NAMALWA (cell line): ENCODE results near the gene XDH.
A peak's percentile ranks its signal among the peaks of the same experiment; 100 is the strongest.

Experiments used
- DNase-seq: peaks from one replicate; pipeline ENCODE4 v3.0.0-alpha.2; 2015; ENCODE audit warnings: low spot score

The XDH gene

GRCh38 chr2:31402388-31402787 lies 12.2 kb downstream of the XDH start:
- no peak for DNase-seq

DNA sequence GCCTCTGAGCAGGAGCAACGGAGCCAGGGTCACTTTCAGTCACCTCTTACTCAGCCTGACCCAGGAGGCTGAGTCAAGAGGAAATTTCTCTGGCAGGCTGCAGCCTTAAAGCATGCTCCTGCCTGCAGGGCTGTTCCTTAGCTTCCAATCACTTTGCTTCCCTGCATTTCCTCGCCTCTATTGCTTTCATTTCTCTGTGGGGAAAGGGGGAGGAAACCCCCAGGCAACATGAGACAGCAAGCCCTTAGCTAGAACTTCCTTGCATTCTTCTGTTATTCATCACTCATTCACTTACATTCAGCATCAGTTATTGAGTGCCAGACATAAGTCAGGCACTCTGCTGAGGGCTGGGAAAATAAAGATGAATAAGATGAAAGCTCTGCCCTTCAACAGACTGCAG lies 13.0 kb downstream of the XDH start:
- no peak for DNase-seq

- DNase-seq: no peak
These were observed 15.7 kb downstream of the XDH start for GRCh38 chr2:31398881-31399280.

- DNase-seq: no peak
These were observed 17.4 kb downstream of the XDH start for GRCh38 chr2:31397094-31397493.

DNA sequence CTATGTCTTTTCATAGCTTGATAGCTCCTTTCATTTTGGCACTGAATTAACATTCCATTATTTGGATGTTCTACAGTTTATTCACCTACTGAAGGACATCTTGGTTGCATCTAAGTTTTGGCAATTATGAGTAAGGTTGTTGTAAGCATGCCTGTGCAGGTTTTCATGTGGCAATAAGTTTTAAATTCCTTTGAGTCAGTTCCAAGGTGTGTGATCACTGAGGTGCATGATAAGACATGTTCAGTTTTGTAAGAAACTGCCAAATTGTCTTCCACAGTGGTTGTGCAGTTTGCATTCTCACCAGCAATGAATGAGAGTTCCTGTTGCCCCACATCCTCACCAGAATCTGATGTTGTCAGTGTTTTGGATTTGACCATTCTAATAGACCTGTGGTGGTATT lies 24.2 kb downstream of the XDH start:
- no peak for DNase-seq

DNA sequence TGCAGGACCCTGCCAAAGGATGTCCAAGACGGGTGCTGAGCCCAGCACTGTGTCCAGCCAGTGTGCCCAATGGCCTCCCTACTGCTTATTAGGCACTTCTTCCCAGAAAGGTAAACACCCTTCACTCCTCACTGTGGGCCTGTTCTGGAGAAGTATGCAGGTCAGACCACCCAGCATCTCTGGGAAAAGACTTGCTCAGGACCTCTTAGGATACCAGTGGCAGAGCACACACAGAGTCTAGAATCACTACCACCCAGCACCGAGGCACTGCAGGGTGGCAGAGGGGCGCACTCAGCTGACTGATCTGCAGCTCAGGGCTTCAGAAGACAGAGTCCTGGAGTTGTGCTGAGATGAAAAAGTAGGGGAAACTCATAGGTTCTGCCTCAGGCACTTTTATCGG lies 25.8 kb downstream of the XDH start:
- no peak for DNase-seq

- DNase-seq: no peak
These were observed 26.7 kb downstream of the XDH start for GRCh38 chr2:31387850-31388249.

- DNase-seq: peak; percentile 13
These were observed 27.9 kb downstream of the XDH start for GRCh38 chr2:31386648-31387047.

DNA sequence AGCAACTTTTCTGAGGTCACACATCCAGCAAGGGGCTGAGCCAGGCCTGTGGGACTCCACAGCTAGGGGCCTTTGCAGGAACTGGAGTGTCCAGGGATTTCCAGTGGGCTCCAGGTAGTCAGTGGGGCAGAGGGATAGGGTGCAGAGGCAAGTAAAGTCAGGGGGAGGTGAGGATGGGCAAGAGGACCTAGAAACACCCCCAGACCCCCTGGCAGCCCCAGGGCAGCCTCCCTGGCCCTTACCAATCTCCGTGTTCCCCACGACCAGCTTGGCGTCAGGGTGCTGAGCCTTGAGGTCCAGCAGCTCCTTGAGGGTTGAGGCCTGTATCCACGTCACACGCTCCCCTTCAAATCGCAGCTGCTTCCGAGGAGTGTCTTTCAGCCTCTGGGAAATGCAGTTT lies 28.4 kb downstream of the XDH start:
- DNase-seq: no peak

DNA sequence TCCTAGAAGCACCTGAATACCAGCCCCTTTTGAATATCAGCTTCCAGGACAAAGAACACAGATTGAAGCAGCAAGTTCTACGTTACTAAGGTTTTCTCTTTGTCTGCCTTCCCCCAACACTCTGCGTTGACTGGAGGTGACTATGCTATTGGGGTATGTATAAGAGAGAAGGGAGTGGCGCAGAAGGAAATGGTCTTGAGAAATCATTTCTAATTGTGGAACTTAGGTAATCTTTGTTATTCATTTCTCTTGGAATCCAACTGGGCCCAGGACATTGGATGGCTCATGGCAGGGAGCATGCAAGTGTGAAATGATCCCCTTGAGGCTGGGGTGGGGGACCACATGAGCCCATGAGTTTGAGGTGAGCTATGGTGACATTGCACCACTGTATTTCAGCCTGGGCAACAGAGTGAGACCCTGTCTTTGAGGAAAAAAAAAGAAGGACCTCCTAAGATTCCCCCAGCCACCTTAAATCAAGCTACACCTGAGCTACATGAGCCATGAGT lies 29.7 kb downstream of the XDH start:
- no peak for DNase-seq

DNA sequence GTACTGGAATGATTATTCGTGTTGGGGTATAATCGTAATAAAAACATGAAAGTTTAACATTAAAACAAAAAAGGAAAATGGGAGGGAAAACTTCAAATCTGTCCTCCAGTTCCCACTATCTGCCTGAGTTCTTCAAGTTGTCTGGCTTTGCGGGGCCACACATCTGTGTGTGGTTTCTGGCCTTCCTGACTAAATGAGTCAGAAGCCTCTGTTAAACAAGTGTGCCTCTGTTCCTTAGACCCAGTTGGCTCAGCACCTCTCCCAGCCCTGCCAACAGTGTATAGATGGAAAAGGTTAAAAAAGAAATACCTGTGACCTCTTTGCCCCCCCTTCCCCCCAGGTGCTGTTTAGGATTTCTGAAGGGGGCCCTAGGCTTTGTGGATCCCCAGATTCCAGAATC lies 30.2 kb downstream of the XDH start:
- DNase-seq: no peak

DNA sequence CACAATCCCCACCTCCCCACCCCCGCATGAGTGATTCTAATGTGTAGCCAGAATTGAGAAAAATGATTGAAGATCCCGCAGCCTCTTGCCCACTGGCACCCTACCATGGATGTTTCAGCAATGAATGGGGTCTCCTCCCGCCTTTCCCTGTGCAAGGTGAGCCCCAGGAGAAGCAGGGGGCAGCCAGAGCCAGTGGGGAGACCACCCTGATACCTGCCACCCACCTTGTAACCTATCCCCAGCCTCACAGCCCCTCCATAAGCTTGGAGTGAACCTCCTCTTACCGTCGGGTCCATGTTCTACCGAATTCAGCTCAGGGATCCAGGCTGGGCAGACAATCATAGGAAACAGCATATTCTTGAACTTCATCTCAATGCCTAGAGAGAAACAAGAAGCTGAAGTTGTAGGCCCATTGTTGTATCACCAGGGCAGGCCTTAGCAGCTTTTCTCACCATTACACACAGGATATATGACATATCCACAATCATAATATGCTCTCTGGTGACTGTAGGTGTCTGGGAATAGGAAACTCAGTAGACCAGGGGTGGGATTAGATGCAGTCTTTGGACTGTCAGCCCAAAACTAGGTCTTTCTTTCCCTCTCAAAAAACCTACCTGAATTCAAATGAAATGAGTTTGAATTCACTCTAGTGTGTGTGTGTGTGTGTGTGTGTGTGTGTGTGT lies 30.9 kb downstream of the XDH start:
- DNase-seq: no peak

GRCh38 chr2:31382452-31383120 lies 32.0 kb downstream of the XDH start:
- DNase-seq: no peak

GRCh38 chr2:31381601-31382000 lies 32.9 kb downstream of the XDH start:
- no peak for DNase-seq

DNA sequence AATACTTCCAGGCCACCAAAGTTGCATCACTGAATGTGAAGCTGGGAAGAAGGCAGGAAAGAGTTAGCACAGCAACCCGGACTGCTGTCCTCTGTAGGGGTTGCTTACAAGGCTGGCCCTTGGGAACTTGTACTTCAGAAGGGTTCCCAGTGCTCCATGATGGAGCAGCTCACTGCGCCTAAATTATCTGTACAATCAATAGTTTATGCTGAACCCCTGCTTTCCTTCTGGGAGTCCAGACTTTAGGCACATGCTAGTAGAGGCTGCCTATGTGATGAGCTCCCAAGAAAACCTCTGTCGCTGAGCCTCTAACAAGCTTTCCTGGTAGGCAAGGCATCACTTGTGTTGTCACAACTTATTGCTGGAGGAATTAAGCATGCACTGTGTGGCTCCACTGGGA lies 34.3 kb downstream of the XDH start:
- DNase-seq: no peak

- no peak for DNase-seq
These were observed 34.8 kb downstream of the XDH start for GRCh38 chr2:31379747-31380146.

DNA sequence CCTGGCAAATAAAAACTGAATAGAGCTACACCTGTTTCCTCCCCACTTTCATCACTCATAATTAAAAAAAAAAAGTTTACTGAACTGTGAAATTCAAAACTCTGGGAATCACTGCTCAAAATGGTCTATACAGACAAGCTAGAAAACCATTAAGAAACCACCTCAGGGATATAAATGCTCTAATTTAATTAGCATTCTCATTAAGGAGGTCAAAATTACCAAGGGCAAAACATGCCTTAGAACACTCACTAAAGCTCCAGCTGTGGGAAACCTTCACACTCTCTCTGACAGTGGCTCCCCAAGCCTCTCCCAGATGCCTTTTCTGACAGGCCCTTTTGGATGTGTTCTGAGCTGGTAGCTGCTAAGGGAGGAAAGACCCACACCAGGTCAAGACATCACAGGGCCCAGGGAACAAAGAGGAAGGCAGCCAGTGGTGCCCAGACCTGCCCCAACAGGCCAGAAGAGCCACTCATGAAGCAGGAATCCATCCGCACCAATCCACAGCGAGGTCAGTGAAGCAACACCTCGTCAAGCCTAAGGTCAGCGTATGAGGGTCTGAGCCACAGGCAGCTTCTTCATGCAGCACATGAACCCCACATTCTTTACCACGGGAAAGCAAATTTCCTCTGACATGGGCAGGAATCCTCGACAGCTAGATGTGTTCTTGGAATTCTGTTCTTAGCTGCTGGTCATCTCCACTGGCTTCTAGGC lies 35.6 kb downstream of the XDH start:
- DNase-seq: no peak

- DNase-seq: no peak
These were observed 36.2 kb downstream of the XDH start for GRCh38 chr2:31378389-31378788.

GRCh38 chr2:31373127-31373526 lies 41.4 kb downstream of the XDH start:
- DNase-seq: no peak

- DNase-seq: no peak
These were observed 42.4 kb downstream of the XDH start for GRCh38 chr2:31372097-31372496.

DNA sequence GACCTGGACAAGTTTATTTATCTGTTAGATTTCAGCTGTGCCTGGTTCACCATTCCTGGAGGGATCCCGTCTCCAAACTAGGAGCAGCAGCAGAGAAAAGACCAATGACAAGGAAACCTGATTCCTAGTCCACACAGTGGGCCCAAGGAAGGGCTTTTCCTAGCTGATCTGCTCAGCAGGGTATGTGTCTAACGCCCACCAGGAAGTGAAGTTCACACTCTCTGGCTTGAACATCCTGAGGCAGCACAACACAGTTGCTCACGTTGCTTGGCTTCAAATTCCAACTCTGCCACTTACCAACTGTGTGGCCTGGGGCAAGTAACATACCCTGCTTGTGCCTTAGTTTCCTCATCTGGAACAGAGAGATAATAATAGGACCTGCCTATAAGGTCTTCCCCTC lies 42.9 kb downstream of the XDH start:
- DNase-seq: no peak

DNA sequence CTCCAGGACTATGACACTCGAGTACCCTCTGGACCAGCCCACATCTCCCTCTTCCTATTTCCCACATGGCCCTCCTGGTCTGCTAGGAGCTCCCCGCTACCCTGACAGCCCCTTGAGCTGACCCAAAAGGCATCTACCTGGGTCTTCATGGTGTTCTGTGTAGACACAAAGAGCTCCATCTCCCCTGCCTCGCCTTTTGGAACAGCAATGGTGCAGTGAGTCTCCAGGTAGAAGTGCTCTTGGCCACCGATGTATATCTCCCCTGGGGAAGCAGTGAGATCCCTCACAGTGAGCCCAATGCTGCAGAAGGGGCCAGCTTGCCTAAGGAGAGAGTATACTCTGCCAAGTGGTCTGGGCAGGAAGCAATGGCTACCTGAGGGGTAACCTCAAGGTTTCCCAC lies 47.8 kb downstream of the XDH start:
- no peak for DNase-seq

GRCh38 chr2:31365834-31366505 lies 48.6 kb downstream of the XDH start:
- DNase-seq: no peak
